Naive thymus-derived CD8-positive, alpha-beta T cell (primary cell): ENCODE measurements around the gene CNNM1. TPM values are rescaled to one million over a fixed set of nuclear protein-coding genes. Genes with fewer than 3 reads are reported as not detected.

Source experiments
- ATAC-seq, 2 donors: fragments of 150-1000 bp; cut with Tn5 transposase in 1 of 2; sonication (Bioruptor Pico), chemical (Tn5 transposase) in 1 of 2; 1 replicate in 1 of 2; 2 replicates in 1 of 2; pipeline ENCODE4 v1.10.0; 2021; ENCODE audit warnings: mild to moderate bottlenecking in 2 of 2, moderate library complexity in 2 of 2
- POLR2A ChIA-PET: fragments of 350-600 bp; sonication (Branson Sonifier 250); formaldehyde crosslinking; loops from one replicate; lab custom pipeline; 2021; ENCODE audit warnings: antibody characterized with exemption; lab: Charles Lee
- DNase-seq, 10 donors: peaks; one replicate each; pipeline versions ENCODE4 v3.0.0 to v3.0.0-alpha.2; 2020 to 2022
- H3K27ac Mint-ChIP-seq, 10 donors: one replicate each; pipeline ENCODE4 v1.8.0; 2020 to 2022; ENCODE audit warnings: mild to moderate bottlenecking in 10 of 10, mixed read lengths in 10 of 10, moderate library complexity in 4 of 10, inconsistent platforms in 1 of 10
- H3K27me3 Mint-ChIP-seq, 5 donors: one replicate each; pipeline ENCODE4 v1.8.0; 2021 to 2022; ENCODE audit warnings: mixed read lengths in 5 of 5
- H3K36me3 Mint-ChIP-seq, 3 donors: one replicate each; pipeline ENCODE4 v1.8.0; 2020 to 2022; ENCODE audit warnings: mixed read lengths in 3 of 3, mild to moderate bottlenecking in 2 of 3, inconsistent platforms in 1 of 3
- H3K4me1 Mint-ChIP-seq, 4 donors: one replicate each; pipeline ENCODE4 v1.8.0; 2021 to 2022; ENCODE audit warnings: mixed read lengths in 4 of 4
- H3K4me3 Mint-ChIP-seq, 10 donors: one replicate each; pipeline ENCODE4 v1.8.0; 2020 to 2022; ENCODE audit warnings: mild to moderate bottlenecking in 10 of 10, mixed read lengths in 10 of 10, moderate library complexity in 6 of 10, inconsistent platforms in 1 of 10
- H3K9me3 Mint-ChIP-seq, 9 donors: one replicate each; pipeline ENCODE4 v1.8.0; 2020 to 2022; ENCODE audit warnings: mixed read lengths in 9 of 9, mild to moderate bottlenecking in 3 of 9, inconsistent platforms in 1 of 9, moderate library complexity in 1 of 9
- polyA plus RNA-seq, 3 donors: library from polyadenylated mRNA; unstranded; fragments of 300-500 nt; fragmentation: Illumina TruSeq; gene quantifications; one replicate each; pipeline ENCODE4 v1.2.3, GENCODE V29; 2021
- total RNA-seq, 8 experiments: library from RNA in 2 of 8; stranded (reverse) in 2 of 8; gene quantifications; one replicate each; pipeline ENCODE4 v1.2.3 and lab custom pipeline; 2021 to 2026

CNNM1 gene
- total and polyA plus RNA-seq, 5 experiments from 2014 or later: 0.13 to 0.55 (median 0.49) TPM; not detected in 2

DNA sequence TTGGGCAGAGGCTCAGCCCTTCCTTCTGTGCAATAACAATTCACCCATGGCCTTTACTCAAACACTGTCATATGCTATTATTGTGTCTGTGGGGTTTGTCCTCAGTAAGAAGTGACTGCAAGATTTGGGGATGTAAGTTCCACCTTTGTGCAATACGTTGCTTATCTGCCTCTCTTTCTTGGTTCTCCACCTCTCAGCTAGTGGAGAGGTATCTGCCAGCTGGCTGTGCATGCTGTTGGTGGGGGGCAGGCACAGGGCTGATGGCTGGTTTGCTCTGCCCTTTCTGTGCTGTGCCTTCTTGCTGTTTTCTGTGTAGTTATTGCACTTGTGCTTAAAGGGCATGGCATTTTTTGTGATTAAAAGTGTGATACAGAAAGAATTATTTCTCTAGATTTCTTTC lies 36.2 kb downstream of the CNNM1 start:
- Mint-ChIP-seq H3K27me3 (peaks cover 3 to 22% (median 9%) of the 10 kb centered on the region in 5 donors), H3K4me1 (no peaks in the 10 kb centered on the region), H3K9me3 (no peaks in the 10 kb centered on the region), H3K27ac (no peak overlapping the region), H3K36me3 (no peaks in the 10 kb centered on the region), H3K4me3 (no peak overlapping the region)
- DNase-seq: no peak
- no peak for ATAC-seq
- POLR2A ChIA-PET: no interaction called here

DNA sequence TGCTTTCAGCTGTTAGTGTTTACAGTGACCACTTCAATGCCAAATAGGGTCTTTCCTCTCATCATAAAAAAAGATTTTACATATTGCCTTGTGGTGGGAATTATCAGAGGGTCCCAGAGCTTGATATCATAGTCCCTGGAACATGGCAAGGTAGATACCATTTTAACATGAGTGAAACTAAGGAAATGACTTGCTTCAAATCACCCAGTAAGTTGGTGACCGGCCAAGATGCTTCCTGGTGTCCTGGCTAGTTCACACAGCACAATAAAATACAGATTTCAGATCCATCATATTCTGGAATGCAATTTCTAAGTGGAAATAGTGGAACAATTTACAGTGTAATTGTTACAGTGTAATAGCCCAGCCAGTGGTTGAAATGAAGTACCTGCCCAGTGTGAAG lies 36.6 kb downstream of the CNNM1 start:
- Mint-ChIP-seq H3K27ac (no peak overlapping the region), H3K4me1 (peaks cover 0 to 1% (median 0%) of the 10 kb centered on the region in 4 donors), H3K27me3 (peaks cover 3 to 22% (median 9%) of the 10 kb centered on the region in 5 donors), H3K36me3 (no peaks in the 10 kb centered on the region), H3K9me3 (no peaks in the 10 kb centered on the region), H3K4me3 (no peak overlapping the region)
- POLR2A ChIA-PET: no interaction called here
- DNase-seq (no peak), ATAC-seq (no peak)

DNA sequence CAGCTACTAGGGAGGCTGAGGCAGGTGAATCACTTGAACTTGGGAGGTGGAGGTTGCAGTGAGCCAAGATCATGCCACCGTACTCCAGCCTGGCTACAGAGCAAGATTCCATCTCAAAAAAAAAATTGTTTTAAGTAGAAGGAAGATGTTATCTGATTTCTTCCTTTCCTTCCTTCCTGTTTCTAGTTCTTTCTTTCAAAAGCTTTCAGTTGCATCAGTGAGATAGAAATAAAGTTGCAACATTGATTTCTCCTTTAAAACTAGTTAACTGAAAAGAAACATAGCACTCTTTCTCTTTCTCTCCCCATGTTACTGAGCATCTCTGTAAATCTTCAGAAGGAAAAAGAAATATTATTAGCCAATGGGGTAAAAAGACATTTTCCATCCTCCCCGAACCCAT lies 37.5 kb downstream of the CNNM1 start:
- Mint-ChIP-seq H3K36me3 (no peaks in the 10 kb centered on the region), H3K4me1 (peaks cover 1 to 10% (median 5%) of the 10 kb centered on the region in 4 donors), H3K27me3 (peaks cover 3 to 31% (median 9%) of the 10 kb centered on the region in 5 donors), H3K9me3 (no peaks in the 10 kb centered on the region), H3K27ac (no peak overlapping the region), H3K4me3 (no peak overlapping the region)
- POLR2A ChIA-PET: no interaction called here
- no peak for DNase-seq
- no peak for ATAC-seq

DNA sequence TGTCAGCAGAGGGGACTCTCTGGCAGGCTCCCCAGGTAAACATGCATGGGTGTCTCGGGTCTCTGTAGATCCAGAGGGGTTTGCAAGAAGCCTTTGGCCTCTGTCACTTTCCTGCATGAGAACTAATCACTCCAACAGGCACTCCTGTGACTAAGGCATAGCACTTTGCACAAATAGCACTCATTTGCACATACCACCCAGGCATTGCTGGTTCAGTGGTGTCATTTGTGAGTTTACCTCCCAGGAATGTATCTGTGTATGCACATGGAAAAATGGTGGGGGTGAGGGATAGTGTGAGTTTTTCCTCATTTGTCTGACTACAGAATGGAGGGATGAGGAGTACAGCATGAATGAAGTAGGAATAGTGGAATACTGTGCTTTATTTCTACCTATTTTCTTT lies 39.5 kb downstream of the CNNM1 start:
- POLR2A ChIA-PET: no interaction called here
- Mint-ChIP-seq H3K36me3 (no peaks in the 10 kb centered on the region), H3K4me1 (peaks cover 1 to 10% (median 5%) of the 10 kb centered on the region in 4 donors), H3K27me3 (peaks cover 3 to 32% (median 13%) of the 10 kb centered on the region in 5 donors), H3K4me3 (no peak overlapping the region), H3K9me3 (no peaks in the 10 kb centered on the region), H3K27ac (no peak overlapping the region)
- DNase-seq (no peak), ATAC-seq (no peak)

DNA sequence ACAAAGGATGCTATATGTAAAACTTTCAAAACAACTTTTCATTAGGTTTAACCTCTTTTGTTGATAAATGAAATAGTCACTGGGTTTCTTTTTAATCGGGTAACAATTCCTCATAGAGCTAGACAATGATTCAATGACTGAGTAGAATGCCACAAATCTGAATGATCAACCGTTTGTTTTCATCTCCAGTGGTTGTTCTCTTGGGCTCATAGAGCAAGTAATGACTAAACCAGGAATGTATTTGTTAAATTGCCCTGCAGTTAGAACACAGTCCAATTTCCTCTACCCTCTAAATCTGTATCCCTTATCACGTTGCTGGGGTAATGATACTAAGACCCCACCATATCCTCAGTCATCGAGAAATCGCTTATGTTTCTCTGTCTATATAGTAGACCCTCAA lies 40.0 kb downstream of the CNNM1 start:
- H3K4me3 Mint-ChIP-seq: no peak overlapping the region
- no peak overlapping the region for H3K27ac Mint-ChIP-seq
- ATAC-seq: no peak
- no peak for DNase-seq
- H3K4me1 Mint-ChIP-seq: peaks cover 1 to 10% (median 5%) of the 10 kb centered on the region in 4 donors
- H3K9me3 Mint-ChIP-seq: no peaks in the 10 kb centered on the region
- peaks cover 3 to 32% (median 13%) of the 10 kb centered on the region in 5 donors for H3K27me3 Mint-ChIP-seq
- no peaks in the 10 kb centered on the region for H3K36me3 Mint-ChIP-seq
- POLR2A ChIA-PET: no interaction called here

DNA sequence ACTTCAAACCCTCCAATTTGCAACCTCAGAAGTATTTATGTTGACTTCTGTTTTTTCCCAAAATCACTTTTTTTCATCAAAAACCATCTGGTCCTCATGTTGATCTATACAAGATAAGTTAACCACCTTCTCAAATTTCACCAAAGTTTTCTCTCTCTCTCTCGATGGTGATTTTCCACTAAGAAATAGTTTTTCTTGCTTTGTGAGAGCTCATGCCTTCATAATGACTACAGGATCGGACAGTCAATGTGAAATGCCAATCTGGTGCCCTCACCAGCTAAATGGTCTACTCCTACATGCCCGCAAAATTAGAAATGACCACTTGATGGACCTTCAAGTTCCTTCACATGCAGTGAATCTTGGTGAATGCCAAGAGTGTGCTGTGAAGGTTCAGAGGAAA lies 40.4 kb downstream of the CNNM1 start:
- Mint-ChIP-seq H3K9me3 (no peaks in the 10 kb centered on the region), H3K4me1 (peaks cover 1 to 10% (median 5%) of the 10 kb centered on the region in 4 donors), H3K36me3 (no peaks in the 10 kb centered on the region), H3K27me3 (peaks cover 3 to 32% (median 13%) of the 10 kb centered on the region in 5 donors), H3K4me3 (no peak overlapping the region), H3K27ac (no peak overlapping the region)
- POLR2A ChIA-PET: no interaction called here
- no peak for ATAC-seq
- no peak for DNase-seq

DNA sequence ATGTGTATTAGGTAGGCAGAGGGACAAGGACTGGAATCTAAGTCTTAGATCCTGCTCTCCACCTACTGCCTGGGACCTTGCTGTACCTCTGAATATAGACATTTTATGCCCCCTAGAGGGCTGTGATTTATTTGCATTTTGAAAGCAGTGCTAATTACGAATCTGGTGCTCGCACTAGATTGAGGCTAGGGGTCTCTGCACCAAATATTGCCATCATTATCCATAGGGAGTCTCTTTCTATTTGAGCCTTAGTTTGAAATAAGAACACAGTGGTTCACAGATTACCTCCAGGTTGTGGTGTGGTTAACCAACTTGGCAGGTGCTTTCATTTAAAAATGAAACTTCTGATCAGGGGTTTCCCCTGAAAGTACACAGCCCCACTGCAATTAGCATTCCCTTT lies 41.8 kb downstream of the CNNM1 start:
- Mint-ChIP-seq H3K4me3 (peak overlapping the region in 1 of 10 donors; percentile 37), H3K4me1 (peaks cover 1 to 10% (median 5%) of the 10 kb centered on the region in 4 donors), H3K9me3 (no peaks in the 10 kb centered on the region), H3K36me3 (no peaks in the 10 kb centered on the region), H3K27me3 (peaks cover 3 to 32% (median 13%) of the 10 kb centered on the region in 5 donors), H3K27ac (no peak overlapping the region)
- ATAC-seq (peak in 1 of 2 donors; percentile 29), DNase-seq (peak in 1 of 10 donors; percentile 7)
- POLR2A ChIA-PET: no interaction called here

DNA sequence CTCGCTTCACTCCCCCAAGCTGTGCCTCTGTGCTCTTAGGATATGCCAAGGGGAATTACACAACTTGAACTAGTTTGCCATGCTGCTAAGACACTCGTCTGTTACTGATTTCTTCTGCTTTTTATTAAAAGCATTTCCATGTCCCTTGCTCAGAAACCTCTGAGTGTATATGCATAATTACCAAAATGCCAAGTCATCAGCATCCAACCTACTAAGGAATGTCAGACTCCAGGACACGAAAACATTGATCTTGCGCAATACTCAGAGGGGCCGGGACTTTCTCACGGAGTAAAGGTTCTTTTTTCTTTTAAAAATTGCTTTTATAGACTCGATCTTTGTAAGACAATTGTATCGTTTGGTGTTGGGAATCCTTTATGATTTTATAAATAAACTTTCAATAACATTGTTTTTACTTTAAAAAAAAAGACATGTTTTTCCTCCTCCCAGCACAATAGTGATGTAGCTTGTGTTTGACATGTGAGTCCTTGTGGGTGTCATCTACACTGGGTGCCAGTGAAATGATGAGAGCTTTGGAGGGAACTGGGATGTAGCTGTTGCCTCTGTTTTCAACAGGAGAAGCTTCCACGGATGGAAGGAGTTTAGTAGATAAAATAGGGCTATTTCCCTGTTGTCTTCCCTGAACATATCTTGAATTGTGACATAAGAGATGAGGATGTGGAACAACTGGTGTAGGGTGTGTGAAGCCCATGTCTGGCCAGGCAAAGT lies 43.6 kb downstream of the CNNM1 start:
- peaks cover 3 to 32% (median 13%) of the 10 kb centered on the region in 5 donors for H3K27me3 Mint-ChIP-seq

DNA sequence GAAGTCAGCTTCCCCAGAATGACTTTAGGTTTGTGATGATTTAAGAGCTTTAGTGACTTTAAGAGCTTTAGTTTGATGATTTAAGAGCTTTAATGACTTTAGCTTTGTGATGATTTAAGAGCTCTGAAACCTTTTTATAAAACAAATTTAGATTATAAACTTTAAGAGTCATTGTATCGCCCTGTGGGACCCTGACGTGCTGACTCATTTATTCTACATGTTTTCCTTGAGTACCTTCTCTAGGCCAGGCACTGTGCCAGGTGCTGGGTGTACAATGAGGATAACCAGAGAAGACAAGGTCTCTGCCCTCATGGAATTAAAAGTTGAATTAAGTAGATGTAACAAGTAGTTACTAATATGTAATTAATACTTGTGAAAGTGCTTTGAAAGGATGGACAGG lies 45.4 kb downstream of the CNNM1 start:
- peaks cover 3 to 15% (median 11%) of the 10 kb centered on the region in 5 donors for H3K27me3 Mint-ChIP-seq
- no peak for ATAC-seq

More for the DNA sequence above, 43.6 kb downstream of the CNNM1 start:
- H3K27ac Mint-ChIP-seq: no peak overlapping the region
- DNase-seq (no peak), ATAC-seq (no peak)
- H3K9me3 Mint-ChIP-seq: no peaks in the 10 kb centered on the region
- no peaks in the 10 kb centered on the region for H3K36me3 Mint-ChIP-seq
- H3K4me3 Mint-ChIP-seq: no peak overlapping the region
- peaks cover 1 to 10% (median 5%) of the 10 kb centered on the region in 4 donors for H3K4me1 Mint-ChIP-seq
- POLR2A ChIA-PET: no interaction called here

DNA sequence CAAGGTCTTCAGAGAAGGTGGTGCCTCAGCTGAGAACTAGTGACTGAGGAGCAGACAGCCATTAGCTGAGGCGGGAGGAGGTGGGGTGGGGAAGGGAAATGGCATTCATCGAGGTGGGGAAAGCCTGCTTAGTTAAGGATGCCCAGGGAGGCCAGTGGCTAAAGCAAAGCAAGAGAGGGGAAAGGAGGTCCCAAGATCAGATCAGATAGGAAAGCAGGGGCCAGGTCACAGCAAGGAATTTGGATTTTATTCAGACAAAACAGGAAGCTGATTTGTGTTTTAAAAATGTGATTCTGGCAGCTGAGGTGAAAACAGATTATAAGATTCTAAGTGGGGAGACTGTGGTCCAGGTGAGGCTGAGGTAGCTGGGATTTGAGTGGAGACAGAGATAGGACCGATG lies 45.8 kb downstream of the CNNM1 start:
- peaks cover 1 to 10% (median 5%) of the 10 kb centered on the region in 4 donors for H3K4me1 Mint-ChIP-seq
- H3K4me3 Mint-ChIP-seq: no peak overlapping the region

More for the DNA sequence above, 45.4 kb downstream of the CNNM1 start:
- DNase-seq: no peak
- Mint-ChIP-seq H3K9me3 (no peaks in the 10 kb centered on the region), H3K4me3 (no peak overlapping the region), H3K27ac (no peak overlapping the region), H3K4me1 (peaks cover 1 to 10% (median 5%) of the 10 kb centered on the region in 4 donors), H3K36me3 (no peaks in the 10 kb centered on the region)
- POLR2A ChIA-PET: no interaction called here

DNA sequence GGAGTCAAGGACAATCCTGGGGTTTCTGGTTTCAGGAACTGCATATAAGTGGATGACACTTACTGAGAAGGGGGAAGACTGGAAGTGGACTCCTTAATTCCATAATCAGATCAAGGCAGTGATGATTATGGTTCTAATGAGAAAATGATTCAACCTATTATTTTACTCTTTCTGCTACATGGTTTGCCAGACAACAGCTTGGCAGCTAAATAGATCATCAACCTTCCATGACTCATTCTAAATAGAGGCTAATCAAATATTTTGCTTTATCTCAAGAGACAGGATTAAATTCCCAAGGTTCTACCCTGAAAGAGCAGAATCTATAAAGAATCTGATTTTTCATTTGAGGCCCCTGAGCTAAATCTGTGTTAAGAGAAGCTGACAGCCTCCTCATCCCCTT lies 46.3 kb downstream of the CNNM1 start:
- Mint-ChIP-seq H3K27ac (no peak overlapping the region), H3K9me3 (no peaks in the 10 kb centered on the region)

More for the DNA sequence above, 45.8 kb downstream of the CNNM1 start:
- Mint-ChIP-seq H3K36me3 (peaks cover 0 to 1% (median 0%) of the 10 kb centered on the region in 3 donors), H3K27me3 (peaks cover 0 to 12% (median 7%) of the 10 kb centered on the region in 5 donors), H3K9me3 (no peaks in the 10 kb centered on the region), H3K27ac (no peak overlapping the region)
- no peak for DNase-seq
- no peak for ATAC-seq
- POLR2A ChIA-PET: no interaction called here

DNA sequence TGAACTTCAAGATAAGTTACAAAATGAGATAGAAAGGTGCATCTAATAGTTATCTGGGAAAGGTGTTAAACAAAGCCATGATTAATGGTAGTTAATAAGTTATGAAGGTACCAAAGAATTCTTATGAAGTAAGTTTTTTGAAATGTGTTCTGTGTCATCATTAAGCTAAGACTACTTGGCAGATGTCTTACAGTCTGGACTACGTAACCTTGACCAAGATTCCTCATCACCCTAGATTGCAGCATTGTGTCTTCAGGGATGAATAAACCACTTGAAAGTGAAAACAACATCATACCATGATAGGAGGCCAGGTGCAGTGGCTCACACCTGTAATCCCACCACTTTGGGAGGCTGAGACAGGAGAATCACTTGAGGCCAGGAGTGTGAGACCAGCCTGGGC lies 53.0 kb downstream of the CNNM1 start:
- Mint-ChIP-seq H3K36me3 (peaks cover 0 to 4% (median 0%) of the 10 kb centered on the region in 3 donors), H3K9me3 (no peaks in the 10 kb centered on the region), H3K27ac (no peak overlapping the region), H3K27me3 (peaks cover 0 to 7% (median 3%) of the 10 kb centered on the region in 5 donors), H3K4me3 (no peak overlapping the region), H3K4me1 (no peaks in the 10 kb centered on the region)
- ATAC-seq (no peak), DNase-seq (no peak)
- POLR2A ChIA-PET: no interaction called here

More for the DNA sequence above, 46.3 kb downstream of the CNNM1 start:
- Mint-ChIP-seq H3K4me3 (no peak overlapping the region), H3K36me3 (peaks cover 0 to 4% (median 0%) of the 10 kb centered on the region in 3 donors), H3K27me3 (peaks cover 0 to 11% (median 6%) of the 10 kb centered on the region in 5 donors), H3K4me1 (peaks cover 1 to 10% (median 5%) of the 10 kb centered on the region in 4 donors)
- POLR2A ChIA-PET: no interaction called here
- ATAC-seq (no peak), DNase-seq (no peak)

DNA sequence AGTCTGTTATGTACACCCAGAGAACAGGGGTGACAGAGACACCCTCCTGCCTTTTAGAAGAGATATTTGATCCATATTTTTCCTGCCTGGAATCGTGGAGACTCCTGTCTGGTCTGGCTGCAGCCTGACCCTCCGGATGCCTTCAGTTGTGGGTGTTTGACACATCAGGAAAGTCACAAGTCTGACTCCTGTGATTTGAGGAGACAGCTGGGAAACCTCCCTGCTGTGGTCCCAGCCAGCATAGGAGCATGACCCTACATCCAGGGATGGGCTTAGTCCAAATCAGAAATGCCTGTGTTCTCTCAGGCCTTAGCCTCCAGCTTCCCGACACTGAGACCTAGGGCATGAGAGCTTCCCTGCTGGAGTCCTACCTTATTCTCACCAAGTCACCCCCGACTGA lies 57.9 kb downstream of the CNNM1 start:
- Mint-ChIP-seq H3K4me1 (no peaks in the 10 kb centered on the region), H3K36me3 (no peaks in the 10 kb centered on the region), H3K27me3 (peaks cover 0 to 4% (median 2%) of the 10 kb centered on the region in 5 donors), H3K4me3 (no peak overlapping the region), H3K27ac (no peak overlapping the region), H3K9me3 (no peaks in the 10 kb centered on the region)
- ATAC-seq (no peak), DNase-seq (no peak)
- POLR2A ChIA-PET: no interaction called here
